ENCODE measurements around the gene SLC4A4.

- TF ChIP-seq MAX (CRISPR knock-in tag; IDR thresholded peaks at IDR 0.05) (no peak), AFF4 (CRISPR knock-in tag; IDR thresholded peaks at IDR 0.05; ENCODE audit: borderline replicate concordance) (no peak), HMGA2 (CRISPR knock-in tag; IDR thresholded peaks at IDR 0.05) (no peak)
Measured at GRCh38 chr4:71379126-71379525, 40.3 kb downstream of the SLC4A4 start.
